ENCODE results near the gene DGKG.

DGKG gene

GRCh38 chr3:186236357-186237020 lies 125.5 kb downstream of the DGKG start:
- no peak for DNase-seq

- DNase-seq: no peak
Measured at GRCh38 chr3:186235554-186235953, 126.5 kb downstream of the DGKG start.

GRCh38 chr3:186234152-186234551 lies 127.9 kb downstream of the DGKG start:
- no peak for DNase-seq

- DNase-seq: no peak
Measured at GRCh38 chr3:186226482-186226881, 135.6 kb downstream of the DGKG start.

- DNase-seq: no peak
Measured at GRCh38 chr3:186225603-186226002, 136.4 kb downstream of the DGKG start.

- no peak for DNase-seq
Measured at GRCh38 chr3:186224041-186224610, 137.9 kb downstream of the DGKG start.

- no peak for DNase-seq
Measured at GRCh38 chr3:186223476-186223875, 138.6 kb downstream of the DGKG start.

GRCh38 chr3:186221760-186222378 lies 140.2 kb downstream of the DGKG start:
- DNase-seq: no peak

- no peak for DNase-seq
Measured at GRCh38 chr3:186220911-186221645, 141.0 kb downstream of the DGKG start.

GRCh38 chr3:186220365-186220764 lies 141.7 kb downstream of the DGKG start:
- no peak for DNase-seq

GRCh38 chr3:186219211-186219638 lies 142.8 kb downstream of the DGKG start:
- DNase-seq: no peak

- no peak for DNase-seq
Measured at GRCh38 chr3:186218421-186218820, 143.6 kb downstream of the DGKG start.

GRCh38 chr3:186217820-186218164 lies 144.2 kb downstream of the DGKG start:
- DNase-seq: no peak

GRCh38 chr3:186216900-186217819 lies 144.9 kb downstream of the DGKG start:
- no peak for DNase-seq

- DNase-seq: no peak
Measured at GRCh38 chr3:186214670-186215069, 147.4 kb downstream of the DGKG start.

- DNase-seq: no peak
Measured at GRCh38 chr3:186213946-186214345, 148.1 kb downstream of the DGKG start.

GRCh38 chr3:186212611-186213010 lies 149.4 kb downstream of the DGKG start:
- no peak for DNase-seq

- no peak for DNase-seq
Measured at GRCh38 chr3:186210852-186211500, 151.1 kb downstream of the DGKG start.

- DNase-seq: no peak
Measured at GRCh38 chr3:186209810-186210752, 152.0 kb downstream of the DGKG start.

GRCh38 chr3:186208296-186208989 lies 153.6 kb downstream of the DGKG start:
- no peak for DNase-seq
